ENCODE data around the gene EIF4G1.

EIF4G1 gene

GRCh38 chr3:184290331-184290730 is 24.1 kb upstream of the EIF4G1 start:
- no peak overlapping the region for H3K27ac ChIP-seq (ENCODE audit: low read depth, low read length)
- no peak for TF ChIP-seq EZH2phosphoT487 (IDR thresholded peaks at IDR 0.05; ENCODE audit: borderline replicate concordance, low read length)
- no peak for TF ChIP-seq CTCF (IDR thresholded peaks at IDR 0.05; ENCODE audit: low read depth, low read length, poor library complexity, severe bottlenecking)
- H3K9me3 ChIP-seq (ENCODE audit: control insufficient read depth, insufficient read depth, low read length) = no peaks in the 10 kb centered on the region

GRCh38 chr3:184291044-184291737 is 23.2 kb upstream of the EIF4G1 start:
- Histone ChIP-seq H3K4me3 (ENCODE audit: low read length) (no peak overlapping the region), H3K9me3 (ENCODE audit: control insufficient read depth, insufficient read depth, low read length) (no peaks in the 10 kb centered on the region), H3K27ac (ENCODE audit: low read depth, low read length) (no peak overlapping the region), H3K27me3 (ENCODE audit: control insufficient read depth, low read length) (peaks cover 13% of the 10 kb centered on the region; the same call in 1 of the 2 replicates), H3K4me2 (ENCODE audit: low read length) (no peak overlapping the region), H3K4me1 (ENCODE audit: control insufficient read depth, low read length) (no peaks in the 10 kb centered on the region), H3K79me2 (ENCODE audit: control insufficient read depth, low read length) (no peaks in the 10 kb centered on the region), H3K36me3 (ENCODE audit: control insufficient read depth, low read length) (no peaks in the 10 kb centered on the region), H3K9me2 (replicated peaks; ENCODE audit: control insufficient read depth, low read length) (no peaks in the 10 kb centered on the region), H3F3A (ENCODE audit: control insufficient read depth, insufficient read depth) (0 out of 2 replicates have a peak, but pooled peaks cover 3% of the 10 kb centered on the region), H4K20me1 (ENCODE audit: control insufficient read depth, insufficient read depth, low read depth, low read length) (no peaks in the 10 kb centered on the region)
- TF ChIP-seq CTCF (IDR thresholded peaks at IDR 0.05; ENCODE audit: low read depth, low read length, poor library complexity, severe bottlenecking) (no peak), EZH2phosphoT487 (IDR thresholded peaks at IDR 0.05; ENCODE audit: borderline replicate concordance, low read length) (no peak)

More at GRCh38 chr3:184290331-184290730, 24.1 kb upstream of the EIF4G1 start:
- H3K4me1 ChIP-seq (ENCODE audit: control insufficient read depth, low read length) = no peaks in the 10 kb centered on the region
- H3F3A ChIP-seq (ENCODE audit: control insufficient read depth, insufficient read depth) = no peaks in the 10 kb centered on the region
- H4K20me1 ChIP-seq (ENCODE audit: control insufficient read depth, insufficient read depth, low read depth, low read length) = no peaks in the 10 kb centered on the region
- peaks cover 12% of the 10 kb centered on the region for H3K27me3 ChIP-seq (ENCODE audit: control insufficient read depth, low read length)
- H3K36me3 ChIP-seq (ENCODE audit: control insufficient read depth, low read length) = no peaks in the 10 kb centered on the region
- H3K79me2 ChIP-seq (ENCODE audit: control insufficient read depth, low read length) = no peaks in the 10 kb centered on the region
- no peak overlapping the region for H3K4me3 ChIP-seq (ENCODE audit: low read length)
- no peak overlapping the region for H3K4me2 ChIP-seq (ENCODE audit: low read length)
- H3K9me2 ChIP-seq (replicated peaks; ENCODE audit: control insufficient read depth, low read length) = no peaks in the 10 kb centered on the region

GRCh38 chr3:184291738-184292445 is 22.5 kb upstream of the EIF4G1 start:
- H3F3A ChIP-seq (ENCODE audit: control insufficient read depth, insufficient read depth) = 0 out of 2 replicates have a peak, but pooled peaks cover 3% of the 10 kb centered on the region
- no peaks in the 10 kb centered on the region for H3K79me2 ChIP-seq (ENCODE audit: control insufficient read depth, low read length)
- no peaks in the 10 kb centered on the region for H3K4me1 ChIP-seq (ENCODE audit: control insufficient read depth, low read length)
- H3K9me2 ChIP-seq (replicated peaks; ENCODE audit: control insufficient read depth, low read length) = no peaks in the 10 kb centered on the region
- no peak overlapping the region for H3K27ac ChIP-seq (ENCODE audit: low read depth, low read length)
- peaks cover 13% of the 10 kb centered on the region; the same call in 1 of the 2 replicates for H3K27me3 ChIP-seq (ENCODE audit: control insufficient read depth, low read length)
- no peak for TF ChIP-seq EZH2phosphoT487 (IDR thresholded peaks at IDR 0.05; ENCODE audit: borderline replicate concordance, low read length)
- no peaks in the 10 kb centered on the region for H4K20me1 ChIP-seq (ENCODE audit: control insufficient read depth, insufficient read depth, low read depth, low read length)
- no peak overlapping the region for H3K4me3 ChIP-seq (ENCODE audit: low read length)
- no peak overlapping the region for H3K4me2 ChIP-seq (ENCODE audit: low read length)
- H3K36me3 ChIP-seq (ENCODE audit: control insufficient read depth, low read length) = no peaks in the 10 kb centered on the region
- no peaks in the 10 kb centered on the region for H3K9me3 ChIP-seq (ENCODE audit: control insufficient read depth, insufficient read depth, low read length)

- no peaks in the 10 kb centered on the region for H3K9me3 ChIP-seq (ENCODE audit: control insufficient read depth, insufficient read depth, low read length)
- H4K20me1 ChIP-seq (ENCODE audit: control insufficient read depth, insufficient read depth, low read depth, low read length) = peaks cover 9% of the 10 kb centered on the region; the same call in 1 of the 2 replicates
- TF ChIP-seq CTCF (IDR thresholded peaks at IDR 0.05; ENCODE audit: low read depth, low read length, poor library complexity, severe bottlenecking) = no peak
- no peak for TF ChIP-seq EZH2phosphoT487 (IDR thresholded peaks at IDR 0.05; ENCODE audit: borderline replicate concordance, low read length)
- no peak overlapping the region for H3K4me2 ChIP-seq (ENCODE audit: low read length)
- peaks cover 3% of the 10 kb centered on the region; the same call in 1 of the 2 replicates for H3F3A ChIP-seq (ENCODE audit: control insufficient read depth, insufficient read depth)
- no peak overlapping the region for H3K4me3 ChIP-seq (ENCODE audit: low read length)
- H3K79me2 ChIP-seq (ENCODE audit: control insufficient read depth, low read length) = peaks cover 18% of the 10 kb centered on the region
- H3K36me3 ChIP-seq (ENCODE audit: control insufficient read depth, low read length) = peaks cover 16% of the 10 kb centered on the region
- H3K27me3 ChIP-seq (ENCODE audit: control insufficient read depth, low read length) = peaks cover 10% of the 10 kb centered on the region; the same call in 1 of the 2 replicates
- no peaks in the 10 kb centered on the region for H3K9me2 ChIP-seq (replicated peaks; ENCODE audit: control insufficient read depth, low read length)
- no peak overlapping the region for H3K27ac ChIP-seq (ENCODE audit: low read depth, low read length)
- H3K4me1 ChIP-seq (ENCODE audit: control insufficient read depth, low read length) = peaks cover 16% of the 10 kb centered on the region
These were observed 18.6 kb upstream of the EIF4G1 start for GRCh38 chr3:184295771-184296170.
